Measurements from ENCODE around the gene SYNE1.
A peak's percentile ranks its signal among the peaks of the same experiment; 100 is the strongest.
"Not testable (repeated sequence)": the region's sequence is repeated elsewhere in the genome, so short reads cannot be mapped to it uniquely, and the experiment has no call there.

The SYNE1 gene

DNA sequence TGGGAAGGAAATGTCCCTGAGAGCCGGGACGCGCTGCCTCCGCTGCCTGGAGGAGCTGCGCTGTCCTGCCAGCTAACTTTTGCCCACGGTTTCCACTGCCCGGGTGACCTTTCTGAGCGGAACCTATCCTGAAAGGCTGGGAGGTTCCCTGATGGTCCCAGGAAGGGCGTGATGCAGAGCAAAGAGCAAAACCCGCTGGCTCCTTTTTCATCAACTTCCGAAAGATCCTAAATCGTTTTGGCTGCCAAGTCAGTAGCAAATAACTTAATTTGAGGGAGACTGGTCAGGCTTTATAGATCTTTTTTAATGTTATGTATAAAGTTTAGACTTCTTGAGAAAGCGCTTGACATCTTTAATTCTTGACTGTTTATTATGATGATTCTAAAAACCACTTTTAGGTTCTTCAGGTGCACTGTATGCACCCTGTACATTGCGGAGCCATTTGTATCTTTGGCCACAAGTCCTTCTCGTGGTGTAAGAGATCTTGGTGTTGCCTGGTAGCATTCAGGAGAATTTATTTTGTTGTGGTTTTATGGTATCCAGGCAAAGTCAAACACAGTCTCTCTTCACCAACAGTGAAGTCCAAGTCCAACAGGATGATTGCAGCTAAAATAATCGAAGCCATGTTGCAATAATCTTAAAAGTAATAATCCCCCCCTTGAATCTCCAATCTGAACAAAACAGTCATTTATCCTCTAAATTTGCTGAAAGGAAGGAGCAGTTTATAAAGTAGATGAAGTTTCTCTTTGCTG is at the start of gene SYNE1:
Gene SYNE1 (minus strand): TSS at position 67 of the 752 bp plus-strand sequence. CDS start 9,031 bp downstream, outside the sequence.
- DNase-seq (ENCODE audit: low spot score): no peak

- DNase-seq (ENCODE audit: low spot score): no peak
These were observed 48.7 kb upstream of the SYNE1 start for GRCh38 chr6:152685819-152686218.

DNA sequence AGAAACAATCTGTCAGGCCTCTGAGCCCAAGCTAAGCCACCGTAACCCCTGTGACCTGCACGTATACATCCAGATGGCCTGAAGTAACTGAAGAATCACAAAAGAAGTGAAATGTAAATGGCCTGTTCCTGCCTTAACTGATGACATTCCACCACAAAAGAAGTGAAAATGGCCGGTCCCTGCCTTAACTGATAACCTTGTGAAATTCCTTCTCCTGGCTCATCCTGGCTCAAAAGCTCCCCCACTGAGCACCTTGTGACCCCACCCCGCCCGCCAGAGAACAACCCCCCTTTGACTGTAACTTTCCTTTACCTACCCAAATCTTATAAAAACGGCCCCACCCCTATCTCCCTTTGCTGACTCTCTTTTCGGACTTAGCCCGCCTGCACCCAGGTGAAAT is 45.8 kb upstream of the SYNE1 start:
- DNase-seq (ENCODE audit: low spot score): not testable (repeated sequence)

- DNase-seq (ENCODE audit: low spot score): no peak
These were observed 45.0 kb upstream of the SYNE1 start for GRCh38 chr6:152682141-152682540.

DNA sequence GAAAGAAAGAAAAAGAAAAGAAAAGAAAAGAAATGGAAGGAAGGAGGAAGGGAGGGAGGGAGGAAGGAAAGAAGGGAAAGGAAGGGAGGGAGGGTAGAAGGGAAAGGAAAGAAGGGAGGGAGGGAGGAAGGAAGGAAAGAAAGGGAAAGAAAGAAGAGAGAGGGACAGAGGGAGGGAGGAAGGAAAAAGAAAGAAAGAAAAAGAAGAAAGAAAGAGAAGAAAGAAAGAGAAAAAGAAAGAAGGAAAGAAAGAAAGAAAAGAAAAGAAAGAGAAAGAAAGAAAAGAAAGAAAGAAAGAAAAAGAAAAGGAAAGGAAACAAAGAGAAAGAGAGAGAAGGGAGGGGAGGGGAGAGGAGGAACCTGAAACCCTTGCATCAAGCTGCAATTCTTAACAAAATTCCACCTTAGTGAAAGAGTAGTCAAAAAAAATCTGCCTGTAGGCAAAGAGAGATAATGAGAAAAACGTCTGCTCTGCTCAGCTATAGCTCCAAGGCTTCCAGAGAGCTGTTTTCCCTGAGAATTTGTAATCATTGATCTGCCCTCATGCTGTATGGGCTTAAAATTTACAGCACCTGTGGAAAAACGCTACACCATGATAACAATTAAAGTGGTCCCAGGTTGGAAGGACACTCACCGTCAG is 43.8 kb upstream of the SYNE1 start:
- DNase-seq (ENCODE audit: low spot score): no peak

- DNase-seq (ENCODE audit: low spot score): no peak
These were observed 43.0 kb upstream of the SYNE1 start for GRCh38 chr6:152680151-152680550.

DNA sequence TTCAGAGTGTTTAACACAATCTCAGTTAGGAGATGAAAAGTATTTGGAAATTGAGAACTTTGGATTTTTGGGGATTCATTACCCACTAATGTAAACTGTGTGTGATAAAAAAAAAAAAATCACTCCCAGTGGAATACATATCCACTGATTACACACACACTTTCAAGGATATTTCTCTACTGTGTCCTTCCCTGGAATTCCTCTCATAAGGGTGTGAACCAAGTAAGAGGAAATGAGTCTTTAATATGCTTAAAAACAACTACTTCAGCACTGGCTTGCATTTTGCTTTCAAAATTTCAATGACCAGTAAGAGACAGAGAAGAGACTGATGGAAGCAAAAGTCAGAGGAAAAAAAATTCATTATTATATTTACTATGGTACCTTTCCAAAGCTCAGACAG is 36.1 kb upstream of the SYNE1 start:
- DNase-seq (ENCODE audit: low spot score): no peak

DNA sequence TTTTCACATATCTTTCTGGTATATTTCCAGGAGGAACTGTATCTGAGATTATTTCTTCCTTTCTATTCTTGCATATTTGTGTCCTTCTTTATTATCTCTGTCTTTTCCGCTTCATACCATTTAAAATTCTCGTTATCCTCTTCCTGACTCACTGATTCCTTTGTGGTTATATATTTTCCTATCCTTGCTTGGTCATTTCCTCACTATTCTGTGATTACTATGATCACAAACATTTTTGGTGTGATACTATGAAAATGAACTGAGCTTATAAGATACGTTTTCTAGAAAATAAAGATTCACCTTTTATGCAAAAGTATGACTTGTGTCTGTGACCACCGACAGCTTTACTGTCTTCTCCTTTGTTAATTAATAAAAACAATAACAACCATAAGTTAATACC is 34.0 kb upstream of the SYNE1 start:
- DNase-seq (ENCODE audit: low spot score): no peak

DNA sequence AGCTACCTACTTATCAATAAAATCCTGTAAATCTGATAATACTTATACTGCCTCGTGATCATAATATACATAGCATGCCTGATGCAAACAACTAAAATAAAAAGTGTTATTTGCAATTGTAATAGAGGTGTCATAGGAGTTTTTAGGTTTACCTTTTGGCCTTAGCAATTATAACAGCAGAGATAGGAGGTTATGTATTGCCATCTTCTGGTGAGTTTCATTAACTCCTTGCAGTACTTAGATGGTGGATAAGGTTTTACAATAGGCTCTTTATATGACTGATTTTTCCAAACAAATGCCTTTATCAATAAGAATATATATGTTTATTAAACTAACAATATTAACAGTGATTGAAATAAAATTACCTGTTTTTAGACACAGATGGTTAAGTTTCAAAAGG is 32.7 kb upstream of the SYNE1 start:
- DNase-seq (ENCODE audit: low spot score): no peak

- no peak for DNase-seq (ENCODE audit: low spot score)
These were observed 24.6 kb upstream of the SYNE1 start for GRCh38 chr6:152661776-152662175.

DNA sequence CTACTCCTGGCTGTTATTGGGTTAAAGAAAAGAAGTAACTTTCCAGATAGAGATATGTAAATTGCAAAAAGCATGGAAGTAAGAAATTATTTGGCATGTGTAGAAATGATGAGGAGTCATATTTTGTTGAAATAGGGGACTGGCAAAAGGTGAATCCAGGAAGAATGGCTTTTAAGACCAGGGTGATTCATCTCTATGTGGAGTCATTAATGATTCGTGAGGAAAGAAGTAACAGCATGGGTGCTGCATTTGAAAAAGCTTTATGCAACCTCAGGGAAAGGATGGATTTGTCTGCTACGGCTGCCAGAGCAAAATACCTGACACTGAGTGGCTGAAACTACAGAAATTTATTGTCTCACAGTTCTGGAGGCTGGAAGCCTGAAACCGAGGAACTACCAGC is 14.8 kb upstream of the SYNE1 start:
- no peak for DNase-seq (ENCODE audit: low spot score)

- no peak for DNase-seq (ENCODE audit: low spot score)
These were observed 10.9 kb upstream of the SYNE1 start for GRCh38 chr6:152648105-152648504.

GRCh38 chr6:152646732-152647131 is 9.6 kb upstream of the SYNE1 start:
- not testable (repeated sequence) for DNase-seq (ENCODE audit: low spot score)

DNA sequence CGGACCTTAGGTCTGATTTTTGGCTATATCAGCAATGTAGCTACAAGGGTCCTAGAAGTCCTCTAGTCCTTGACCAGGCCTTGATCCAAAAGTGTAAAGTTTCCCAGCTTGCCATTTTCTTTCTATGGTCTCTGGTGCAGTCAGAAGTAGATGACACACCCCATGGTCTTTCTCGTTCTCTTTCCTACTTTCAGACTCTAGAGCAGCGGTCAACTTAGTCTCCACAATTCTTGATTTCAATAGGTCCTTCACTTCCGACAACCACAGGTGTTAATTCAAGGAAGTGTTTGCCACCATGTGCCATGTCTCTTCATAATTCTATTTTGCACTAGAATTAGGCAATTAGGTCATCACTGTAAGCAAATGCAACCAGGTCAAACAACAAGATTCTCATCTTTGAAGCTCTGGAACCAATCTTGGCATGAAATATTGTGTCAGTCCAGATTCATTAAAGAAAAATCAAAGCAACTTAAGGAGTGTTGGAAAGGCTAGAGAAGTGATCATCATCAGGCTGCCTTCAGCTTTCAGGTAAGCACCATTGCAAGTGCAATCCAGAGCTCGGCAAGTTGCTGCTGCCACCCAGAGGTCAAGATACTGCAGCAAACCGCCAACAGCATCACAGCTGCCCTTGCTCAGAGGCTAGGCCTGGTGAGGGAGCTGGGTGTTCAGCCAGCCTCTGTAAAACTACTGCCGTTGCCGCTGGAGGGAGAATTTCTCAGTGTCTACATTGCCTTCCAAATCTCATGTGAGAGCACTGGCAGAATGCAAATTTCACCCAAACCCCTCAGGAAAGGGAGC is 5.6 kb upstream of the SYNE1 start:
- DNase-seq (ENCODE audit: low spot score): peak; percentile 69

DNA sequence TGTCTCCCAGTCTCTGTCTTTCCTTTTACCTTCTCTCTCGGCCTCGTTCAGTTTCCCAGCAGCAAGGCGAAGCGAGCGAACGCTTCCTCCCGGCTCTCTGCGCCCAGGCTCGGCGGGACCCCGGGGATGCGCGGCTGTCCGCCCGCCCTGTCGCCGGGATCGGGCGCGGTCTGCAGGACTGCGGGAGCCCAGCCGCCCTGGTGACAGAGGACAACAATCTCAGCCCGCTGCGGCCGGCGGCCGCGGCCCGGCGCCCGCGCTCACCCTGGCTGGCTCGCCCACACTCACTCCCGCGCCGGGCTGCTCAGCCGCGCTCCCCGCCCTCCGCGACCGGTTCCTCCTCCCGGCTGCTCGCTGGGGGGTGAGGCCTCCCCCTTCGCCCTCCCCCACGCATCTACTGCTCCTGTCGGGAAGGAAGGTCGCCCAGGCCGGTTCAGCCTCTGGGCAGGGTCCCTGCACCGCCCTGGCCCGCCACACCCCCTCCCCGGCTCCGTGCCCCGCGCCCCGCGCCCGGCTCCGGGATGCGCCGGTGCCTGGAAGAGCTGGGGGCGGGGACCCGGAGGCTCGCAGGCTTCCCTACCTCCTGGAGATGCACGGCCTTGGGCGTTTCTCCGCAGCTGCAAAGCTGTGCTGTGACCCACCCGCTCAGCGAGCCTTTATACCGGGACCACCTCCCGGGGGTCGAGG is 410 bp downstream of the SYNE1 start:
- DNase-seq (ENCODE audit: low spot score): no peak

DNA sequence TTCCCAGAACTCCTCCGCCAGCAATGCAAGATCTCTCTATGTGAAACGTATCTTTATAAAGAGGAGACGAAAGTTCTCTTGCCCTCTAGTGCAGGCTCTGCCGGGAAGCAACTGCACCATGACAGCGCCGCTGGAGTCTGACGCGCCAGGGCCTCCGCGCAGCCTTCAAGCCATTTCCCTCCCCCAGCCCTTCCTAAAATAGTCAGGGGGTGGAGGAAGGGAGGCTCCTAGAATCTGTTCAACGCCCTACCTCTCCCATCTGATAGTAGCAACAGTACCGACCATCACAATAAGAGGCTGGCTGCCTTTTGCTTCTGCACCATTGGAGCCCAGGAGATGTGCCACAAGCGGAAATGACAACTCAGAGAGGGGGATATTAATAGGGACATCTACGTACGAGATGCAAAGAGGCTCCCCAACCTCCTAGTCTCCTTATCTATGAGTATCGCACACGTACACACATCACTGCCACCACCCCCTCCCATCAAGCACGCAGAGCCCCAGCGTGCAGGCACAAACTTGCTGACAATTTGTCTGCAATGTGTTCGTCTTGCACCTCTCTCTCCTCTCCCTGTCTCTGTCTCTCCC is 1.0 kb downstream of the SYNE1 start:
- DNase-seq (ENCODE audit: low spot score): no peak

GRCh38 chr6:152634773-152635172 is 2.4 kb downstream of the SYNE1 start:
- no peak for DNase-seq (ENCODE audit: low spot score)

- no peak for DNase-seq (ENCODE audit: low spot score)
These were observed 4.9 kb downstream of the SYNE1 start for GRCh38 chr6:152632121-152632782.

DNA sequence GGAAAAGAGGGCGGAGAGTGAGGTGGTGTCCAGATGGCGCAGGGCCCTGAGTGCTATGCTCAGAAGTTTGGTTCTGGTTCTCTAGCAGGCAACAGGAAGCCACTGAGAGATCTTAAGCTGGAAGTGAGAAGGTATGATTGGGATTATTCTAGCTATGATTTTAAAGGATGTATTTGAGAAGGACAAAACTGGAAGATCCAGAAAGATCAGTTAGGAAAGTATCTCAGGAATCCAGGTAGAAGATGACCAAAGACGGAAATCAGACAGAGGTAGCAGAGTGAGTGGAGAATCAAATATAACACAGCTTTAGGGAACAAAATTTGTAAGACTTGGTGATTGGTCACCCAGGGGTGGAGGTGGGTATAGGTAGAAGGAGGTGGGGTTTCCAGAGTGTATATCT is 5.8 kb downstream of the SYNE1 start:
- no peak for DNase-seq (ENCODE audit: low spot score)

DNA sequence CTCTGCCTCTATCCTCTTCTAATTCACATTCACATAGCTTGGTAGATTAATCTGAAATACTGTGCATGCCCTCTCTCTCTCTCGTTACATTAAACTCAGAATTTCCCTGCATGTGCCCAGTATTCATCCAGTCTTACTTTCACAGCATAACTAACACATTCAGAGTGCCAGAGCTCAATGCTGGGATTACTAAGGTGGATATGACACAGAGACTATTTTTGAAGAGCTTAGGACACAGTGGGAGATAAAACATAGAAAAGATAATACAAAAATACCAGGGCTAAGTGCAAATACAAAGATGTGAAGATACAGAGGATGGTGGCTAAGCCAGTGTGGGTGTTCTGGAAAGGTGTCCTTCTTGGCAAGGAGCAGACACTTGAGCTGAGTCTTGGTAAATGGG is 6.3 kb downstream of the SYNE1 start:
- DNase-seq (ENCODE audit: low spot score): no peak

DNA sequence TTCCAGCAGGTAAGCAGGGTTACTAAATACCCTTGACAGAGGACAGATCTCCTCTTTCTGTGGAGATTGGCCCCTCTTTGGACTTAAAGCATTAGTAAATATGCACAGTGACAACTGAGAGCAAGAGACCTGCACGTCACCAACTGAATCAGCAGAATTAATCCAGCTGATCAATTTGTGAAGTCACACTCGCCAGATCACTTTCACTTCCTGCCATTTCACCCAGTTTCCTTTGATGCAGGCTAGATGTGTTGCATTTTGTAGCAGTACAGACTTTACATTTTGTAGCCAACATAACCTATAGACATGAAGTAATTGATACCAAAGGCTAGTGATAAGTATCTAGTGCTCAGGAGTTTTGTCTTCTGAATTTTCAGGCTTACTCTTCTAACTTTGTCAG is 11.9 kb downstream of the SYNE1 start:
- DNase-seq (ENCODE audit: low spot score): no peak

Measured in HuH-7 (cell line).